Amygdala (tissue), 56 donors: ENCODE measurements around the gene MMP2.
A peak's percentile ranks its signal among the peaks of the same experiment; 100 is the strongest.

Source experiments
- DNase-seq, 56 donors: peaks; one replicate each; lab custom pipeline; 2025; lab: John Stamatoyannopoulos, UW

MMP2 gene

GRCh38 chr16:55491691-55492090 lies 12.7 kb downstream of the MMP2 start:
- DNase-seq, result no peak

- DNase-seq, result no peak
These were observed 13.9 kb downstream of the MMP2 start for GRCh38 chr16:55492756-55493380.

- DNase-seq, result peak in 40 of 56 donors; percentile 15 to 87 (median 45)
These were observed 16.0 kb downstream of the MMP2 start for GRCh38 chr16:55494994-55495421.

- peak in 1 of 56 donors; percentile 8 for DNase-seq
These were observed 16.8 kb downstream of the MMP2 start for GRCh38 chr16:55495616-55496289.

- no peak for DNase-seq
These were observed 17.6 kb downstream of the MMP2 start for GRCh38 chr16:55496509-55497145.

- DNase-seq, result no peak
These were observed 18.6 kb downstream of the MMP2 start for GRCh38 chr16:55497558-55497957.

- DNase-seq, result no peak
These were observed 19.1 kb downstream of the MMP2 start for GRCh38 chr16:55498101-55498500.

- DNase-seq, result no peak
These were observed 20.3 kb downstream of the MMP2 start for GRCh38 chr16:55499281-55499680.

GRCh38 chr16:55499951-55500529 lies 21.0 kb downstream of the MMP2 start:
- peak in 17 of 56 donors; percentile 9 to 64 (median 23) for DNase-seq

- DNase-seq, result peak in 34 of 56 donors; percentile 17 to 78 (median 45)
These were observed 21.6 kb downstream of the MMP2 start for GRCh38 chr16:55500530-55501011.

GRCh38 chr16:55501549-55502322 lies 22.7 kb downstream of the MMP2 start:
- no peak for DNase-seq

- DNase-seq, result peak in 55 of 56 donors; percentile 64 to 97 (median 90)
These were observed 23.9 kb downstream of the MMP2 start for GRCh38 chr16:55502801-55503366.

GRCh38 chr16:55503726-55504550 lies 24.9 kb downstream of the MMP2 start:
- no peak for DNase-seq

GRCh38 chr16:55505333-55506015 lies 26.5 kb downstream of the MMP2 start:
- no peak for DNase-seq

- DNase-seq, result no peak
These were observed 27.1 kb downstream of the MMP2 start for GRCh38 chr16:55506083-55506482.

- DNase-seq, result no peak
These were observed 27.7 kb downstream of the MMP2 start for GRCh38 chr16:55506708-55507107.

GRCh38 chr16:55508271-55508921 lies 29.4 kb downstream of the MMP2 start:
- DNase-seq, result no peak
